ENCODE data around the gene XKR7.
"Not testable (repeated sequence)": the region's sequence is repeated elsewhere in the genome, so short reads cannot be mapped to it uniquely, and the experiment has no call there.

Gene XKR7

DNA sequence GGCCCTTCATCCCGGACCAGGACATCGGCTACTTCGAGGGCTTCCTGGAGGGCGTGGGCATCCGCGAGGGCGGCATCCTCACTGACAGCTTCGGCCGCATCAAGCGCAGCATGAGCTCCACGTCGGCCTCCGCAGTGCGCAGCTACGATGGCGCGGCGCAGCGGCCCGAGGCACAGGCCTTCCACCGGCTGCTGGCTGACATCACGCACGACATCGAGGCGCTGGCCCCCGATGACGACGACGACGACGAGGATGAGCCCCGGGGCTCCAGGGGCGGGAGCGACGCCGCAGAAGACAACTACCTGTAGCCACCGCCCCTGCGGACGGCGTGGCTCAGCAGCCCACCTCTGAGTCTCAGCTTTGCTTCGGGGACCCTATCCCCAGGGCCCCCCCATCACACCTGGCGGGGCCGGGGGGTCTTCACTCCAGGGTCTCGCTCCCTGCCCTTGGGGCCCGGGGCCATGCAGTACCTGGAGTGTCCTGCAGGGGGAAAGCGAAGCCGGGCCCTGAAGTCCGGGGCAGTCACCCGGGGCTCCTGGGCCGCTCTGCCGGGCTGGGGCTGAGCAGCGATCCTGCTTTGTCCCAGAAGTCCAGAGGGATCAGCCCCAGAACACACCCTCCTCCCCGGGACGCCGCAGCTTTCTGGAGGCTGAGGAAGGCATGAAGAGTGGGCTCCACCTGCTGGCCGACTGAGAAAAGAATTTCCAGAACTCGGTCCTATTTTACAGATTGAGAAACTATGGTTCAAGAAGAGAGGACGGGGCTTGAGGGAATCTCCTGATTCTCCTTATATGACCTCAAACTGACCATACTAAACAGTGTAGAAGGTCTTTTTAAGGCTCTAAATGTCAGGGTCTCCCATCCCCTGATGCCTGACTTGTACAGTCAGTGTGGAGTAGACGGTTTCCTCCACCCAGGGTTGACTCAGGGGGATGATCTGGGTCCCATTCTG, 63.3 kb downstream of the XKR7 start:
- DNase-seq (ENCODE audit: low read depth, low spot score), result peak; percentile 52

DNA sequence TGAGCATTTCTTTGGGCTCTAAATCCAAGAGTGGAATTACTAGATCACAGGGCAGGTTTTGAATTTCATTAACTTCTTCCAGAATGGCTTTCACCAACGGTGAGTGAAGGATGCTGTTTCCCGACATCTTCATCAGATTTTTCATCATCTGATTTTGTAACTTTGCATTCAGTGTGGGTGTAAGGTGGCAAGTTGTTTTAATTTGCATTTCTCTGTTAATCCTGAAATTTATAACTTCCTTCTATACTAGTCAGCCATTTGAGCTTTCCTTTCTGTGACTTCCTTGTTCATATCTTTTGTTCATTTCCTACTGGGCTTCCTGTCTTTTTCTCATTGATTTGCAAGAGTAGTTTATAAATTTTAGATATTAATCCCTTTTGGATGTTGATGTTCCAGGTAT, 65.4 kb downstream of the XKR7 start:
- no peak for DNase-seq (ENCODE audit: low read depth, low spot score)
- no peak overlapping the region for H3K4me3 ChIP-seq (ENCODE audit: low read length)

More for the DNA sequence above, 63.3 kb downstream of the XKR7 start:
- H3K4me3 ChIP-seq (ENCODE audit: low read length), result peak overlapping the region; percentile 36

DNA sequence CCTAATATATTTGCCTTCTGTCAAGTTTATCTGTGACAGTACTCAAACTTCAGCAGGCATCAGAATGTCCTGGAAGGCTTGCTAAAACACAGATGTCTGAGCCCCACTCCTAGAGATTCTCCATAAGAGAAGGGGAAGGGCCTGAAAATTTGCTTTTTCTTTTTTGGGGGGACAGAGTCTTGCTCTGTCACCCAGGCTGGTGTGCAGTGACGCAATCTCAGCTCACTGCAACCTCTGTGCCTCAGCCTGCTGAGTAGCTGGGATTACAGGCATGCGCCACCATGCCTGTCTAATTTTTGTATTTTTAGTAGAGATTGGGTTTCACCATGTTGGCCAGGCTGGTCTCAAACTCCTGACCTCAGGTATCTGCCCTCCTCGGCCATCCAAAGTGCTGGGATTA, 65.8 kb downstream of the XKR7 start:
- not testable (repeated sequence) for DNase-seq (ENCODE audit: low read depth, low spot score); H3K4me3 ChIP-seq (ENCODE audit: low read length)

GRCh38 chr20:32034581-32035425, 66.9 kb downstream of the XKR7 start:
- H3K4me3 ChIP-seq (ENCODE audit: low read length), result no peak overlapping the region

DNA sequence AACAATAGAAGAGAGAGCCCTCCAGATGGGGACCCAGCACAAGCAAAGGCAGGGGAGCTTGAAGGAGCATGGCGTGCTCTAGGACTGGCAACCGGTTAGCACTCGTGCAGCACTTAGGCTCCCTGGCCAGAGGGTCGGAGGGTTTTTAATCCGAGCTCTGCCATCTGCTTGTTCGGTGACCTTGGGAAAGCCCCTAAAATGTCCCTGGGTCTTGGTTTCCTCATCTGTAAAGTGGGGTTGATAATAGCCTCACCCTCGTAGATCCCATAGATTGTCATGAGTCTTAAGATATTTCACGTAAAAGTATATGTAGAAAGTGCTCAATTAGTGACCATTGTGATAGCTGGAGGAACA, 67.5 kb downstream of the XKR7 start:
- DNase-seq (ENCODE audit: low read depth, low spot score), result no peak
- no peak overlapping the region for H3K4me3 ChIP-seq (ENCODE audit: low read length)

More at GRCh38 chr20:32034581-32035425, 66.9 kb downstream of the XKR7 start:
- no peak for DNase-seq (ENCODE audit: low read depth, low spot score)

GRCh38 chr20:32036252-32036651, 68.3 kb downstream of the XKR7 start:
- H3K4me3 ChIP-seq (ENCODE audit: low read length), result no peak overlapping the region
- DNase-seq (ENCODE audit: low read depth, low spot score), result no peak

- H3K4me3 ChIP-seq (ENCODE audit: low read length), result no peak overlapping the region
- no peak for DNase-seq (ENCODE audit: low read depth, low spot score)
Measured at GRCh38 chr20:32036716-32037485, 69.0 kb downstream of the XKR7 start.

DNA sequence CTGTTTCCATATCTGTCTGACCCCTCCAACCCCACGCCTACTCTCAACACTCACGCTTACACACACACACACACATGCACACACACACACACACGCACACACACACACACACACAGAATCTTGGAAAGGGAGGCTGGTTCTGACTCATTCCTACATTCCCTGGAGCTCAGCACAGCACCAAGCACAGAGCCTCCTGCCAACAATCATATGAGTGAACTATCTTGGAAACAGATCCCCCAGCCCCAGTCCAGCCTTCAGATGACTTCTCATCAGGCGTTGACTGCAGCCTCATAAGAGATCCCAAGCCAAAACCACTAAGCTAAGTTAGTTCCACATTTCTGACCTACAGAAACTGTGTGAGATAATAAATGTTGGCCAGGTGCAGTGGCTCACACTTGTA, 70.0 kb downstream of the XKR7 start:
- DNase-seq (ENCODE audit: low read depth, low spot score), result no peak
- no peak overlapping the region for H3K4me3 ChIP-seq (ENCODE audit: low read length)

- H3K4me3 ChIP-seq (ENCODE audit: low read length), result no peak overlapping the region
- no peak for DNase-seq (ENCODE audit: low read depth, low spot score)
Measured at GRCh38 chr20:32040142-32040953, 72.4 kb downstream of the XKR7 start.

DNA sequence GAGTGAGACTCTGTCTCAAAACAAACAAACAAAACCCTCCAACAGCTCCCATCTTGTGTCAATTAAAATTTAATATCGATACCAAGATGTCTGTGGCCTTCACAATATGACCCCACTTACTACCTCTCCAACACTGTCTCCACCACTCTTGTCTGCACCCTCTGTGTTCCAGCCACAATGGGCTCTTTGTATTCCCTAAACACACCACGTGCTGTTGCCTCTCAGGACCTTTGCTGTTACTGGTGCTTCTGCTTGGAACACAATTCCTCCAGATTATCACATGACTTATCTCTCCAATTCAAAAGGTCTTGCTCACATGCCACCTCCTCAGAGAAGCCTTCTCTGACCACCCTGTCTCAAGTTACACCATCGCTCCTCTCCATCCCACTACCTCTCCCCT, 78.0 kb downstream of the XKR7 start:
- no peak for DNase-seq (ENCODE audit: low read depth, low spot score)
- H3K4me3 ChIP-seq (ENCODE audit: low read length), result no peak overlapping the region

DNA sequence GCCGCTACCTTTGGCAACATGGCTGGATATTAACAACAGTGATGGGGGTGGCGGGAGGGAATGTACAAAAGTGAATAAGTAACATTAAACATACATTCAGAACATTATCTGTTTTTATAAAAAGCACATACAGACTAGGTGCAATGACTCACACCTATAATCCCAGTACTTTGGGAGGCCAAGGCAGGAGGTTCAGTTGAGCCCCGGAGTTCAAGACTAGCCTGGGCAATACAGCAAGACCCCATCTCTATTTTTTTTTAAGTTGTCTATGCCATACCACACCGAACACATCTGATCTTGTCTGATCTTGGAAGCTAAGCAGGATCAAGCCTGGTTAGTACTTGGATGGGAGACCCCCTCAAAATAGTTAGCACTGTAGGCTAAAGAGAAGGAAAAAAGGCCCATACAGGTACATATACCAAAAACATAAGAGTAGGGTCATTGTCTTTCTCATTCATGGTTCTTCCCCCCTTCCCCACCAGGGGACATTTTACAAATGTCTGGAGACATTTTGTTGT, 82.4 kb downstream of the XKR7 start:
- no peak overlapping the region for H3K4me3 ChIP-seq (ENCODE audit: low read length)
- no peak for DNase-seq (ENCODE audit: low read depth, low spot score)

- no peak overlapping the region for H3K4me3 ChIP-seq (ENCODE audit: low read length)
- DNase-seq (ENCODE audit: low read depth, low spot score), result no peak
Measured at GRCh38 chr20:32050851-32051556, 83.1 kb downstream of the XKR7 start.

DNA sequence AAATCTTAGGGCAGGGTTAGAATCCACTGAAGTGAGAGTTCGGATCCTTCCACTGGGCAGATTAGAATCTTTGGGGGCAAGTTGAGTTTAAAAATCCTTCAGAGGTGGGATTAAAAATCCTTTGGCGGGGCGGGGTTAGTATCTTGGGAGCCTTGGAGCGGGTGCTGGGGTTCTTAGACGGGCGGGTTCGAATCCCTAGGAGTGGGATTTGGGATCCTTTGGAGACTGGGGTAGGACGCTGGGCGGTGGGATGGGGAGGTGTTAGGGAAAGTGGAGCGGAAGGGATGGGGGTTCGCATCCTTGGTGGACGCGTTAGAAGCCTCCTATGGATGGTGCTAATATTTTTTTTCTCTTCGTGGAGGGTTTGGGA, 83.8 kb downstream of the XKR7 start:
- DNase-seq (ENCODE audit: low read depth, low spot score), result no peak
- no peak overlapping the region for H3K4me3 ChIP-seq (ENCODE audit: low read length)

DNA sequence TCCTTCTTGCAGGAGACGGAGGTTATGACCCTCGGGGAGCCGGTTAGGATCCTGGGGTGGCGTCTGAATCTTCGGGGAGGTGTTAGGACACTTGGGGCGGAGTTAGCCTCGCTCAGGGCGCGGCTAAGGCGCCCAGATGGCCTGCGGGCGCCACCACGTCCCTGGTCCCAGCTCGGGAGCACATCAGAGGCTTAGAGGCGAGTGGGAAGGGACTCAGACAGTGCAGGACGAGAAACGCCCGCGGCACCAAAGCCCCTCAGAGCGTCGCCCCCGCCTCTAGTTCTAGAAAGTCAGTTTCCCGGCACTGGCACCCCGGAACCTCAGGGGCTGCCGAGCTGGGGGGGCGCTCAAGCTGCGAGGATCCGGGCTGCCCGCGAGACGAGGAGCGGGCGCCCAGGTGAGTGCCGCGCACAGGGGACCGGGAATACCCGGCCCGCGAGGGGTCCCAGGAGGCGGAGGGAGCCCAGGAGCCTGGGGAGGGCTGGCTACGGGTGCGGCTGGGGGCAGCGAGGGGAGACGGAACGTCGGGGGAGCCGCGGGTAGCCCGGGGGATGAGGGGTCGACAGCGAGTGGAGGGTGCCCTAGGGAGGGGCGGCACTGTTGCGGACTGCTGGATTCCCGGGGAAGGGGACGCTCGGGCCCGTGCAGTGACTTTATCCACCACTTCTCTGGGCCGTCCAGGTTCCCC, 84.3 kb downstream of the XKR7 start, which contains the start of gene HCK:
Gene HCK, plus strand, starts transcription at position 153 of the 688 bp plus-strand sequence.
- no peak within 1 kb of the TSS for H3K4me3 ChIP-seq (ENCODE audit: low read length)
- DNase-seq (ENCODE audit: low read depth, low spot score), result no peak

DNA sequence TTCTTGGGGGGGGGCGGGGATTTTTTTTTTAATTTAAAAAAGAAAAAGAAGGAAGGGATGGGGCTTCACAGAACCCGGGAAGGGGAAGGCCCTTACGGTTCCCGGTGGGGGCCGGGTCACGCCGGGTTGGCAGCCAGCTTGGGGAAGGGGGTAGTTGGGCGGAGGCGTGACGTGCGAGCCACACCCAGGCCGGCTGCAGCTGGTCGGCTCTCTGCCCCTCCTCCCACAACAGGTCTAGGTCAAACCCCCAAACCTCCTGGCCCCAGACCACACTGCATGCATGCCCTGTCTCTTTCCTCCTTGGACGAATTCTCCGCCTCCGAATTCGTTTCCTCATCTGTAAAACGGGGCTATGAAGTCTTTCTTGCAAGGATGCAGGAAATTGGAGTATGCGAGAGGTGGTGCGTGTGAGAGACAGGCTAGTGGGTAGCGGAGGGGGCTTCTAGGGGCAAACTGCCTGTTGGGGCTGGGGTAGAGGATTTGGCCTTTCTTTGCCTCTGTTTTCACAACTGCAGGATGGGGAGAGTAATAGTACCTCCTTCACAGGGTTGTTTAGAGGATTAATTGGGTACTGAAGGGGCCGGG, 84.9 kb downstream of the XKR7 start:
- no peak for DNase-seq (ENCODE audit: low read depth, low spot score)
- no peak overlapping the region for H3K4me3 ChIP-seq (ENCODE audit: low read length)
